SK-N-SH treated with all-trans-retinoic acid at 6 μM for 48 hours (cell line): Measurements from ENCODE around the gene NPAT.

Source experiments
- ATAC-seq: fragments of 200-7000 bp; cut with Tn5 transposase; 3 replicates; pipeline ENCODE4 v1.9.1; 2020; ENCODE audit warnings: mild to moderate bottlenecking, moderate library complexity
- ARNTL ChIP-seq: fragments of 450-650 bp; formaldehyde crosslinking; IDR thresholded peaks from 2 replicates; pipeline ENCODE4 v1.5.0; 2020; ENCODE audit warnings: low read depth, mild to moderate bottlenecking, moderate library complexity, borderline replicate concordance
- BACH2 ChIP-seq: fragments of 250-450 bp; sonication (Bioruptor Pico); IDR thresholded peaks from 2 replicates; pipeline ENCODE4 v1.9.0; 2021; ENCODE audit warnings: mild to moderate bottlenecking, borderline replicate concordance
- CSDC2 ChIP-seq: fragments of 250-450 bp; sonication (Bioruptor Pico); IDR thresholded peaks from 2 replicates; pipeline ENCODE4 v1.5.0; 2020; ENCODE audit warnings: mild to moderate bottlenecking, moderate library complexity
- GLIS3 ChIP-seq: fragments of 250-450 bp; sonication (Bioruptor Pico); IDR thresholded peaks from 2 replicates; pipeline ENCODE4 v1.5.0; 2020; ENCODE audit warnings: mild to moderate bottlenecking, moderate library complexity
- ISL1 ChIP-seq: fragments of 250-450 bp; sonication (Bioruptor Pico); IDR thresholded peaks from 2 replicates; pipeline ENCODE4 v2.1.2; 2022; ENCODE audit warnings: mild to moderate bottlenecking, moderate library complexity
- OSR1 ChIP-seq: fragments of 250-450 bp; sonication (Bioruptor Pico); IDR thresholded peaks from 2 replicates; pipeline ENCODE4 v1.8.0; 2022; ENCODE audit warnings: moderate library complexity, mild to moderate bottlenecking, inconsistent platforms
- PPARA ChIP-seq: fragments of 250-450 bp; sonication (Bioruptor Pico); IDR thresholded peaks from 2 replicates; pipeline ENCODE4 v1.5.0; 2020; ENCODE audit warnings: mild to moderate bottlenecking, borderline replicate concordance
- RARB ChIP-seq: fragments of 250-450 bp; sonication (Bioruptor Pico); IDR thresholded peaks from 2 replicates; pipeline ENCODE4 v1.8.0; 2021; ENCODE audit warnings: mild to moderate bottlenecking, moderate library complexity
- TCF4 ChIP-seq: fragments of 250-450 bp; sonication (Bioruptor Pico); IDR thresholded peaks from 2 replicates; pipeline ENCODE4 v1.8.0; 2021; ENCODE audit warnings: mild to moderate bottlenecking, moderate library complexity, borderline replicate concordance
- TOX ChIP-seq: fragments of 250-450 bp; sonication (Bioruptor Pico); IDR thresholded peaks from 2 replicates; pipeline ENCODE4 v1.8.0; 2021; ENCODE audit warnings: mild to moderate bottlenecking, moderate library complexity, borderline replicate concordance
- ZC3H10 ChIP-seq: fragments of 250-450 bp; sonication (Bioruptor Pico); IDR thresholded peaks from 2 replicates; pipeline ENCODE4 v1.5.1; 2021; ENCODE audit warnings: mild to moderate bottlenecking, moderate library complexity
- ZFP3 ChIP-seq: fragments of 250-450 bp; sonication (Bioruptor Pico); IDR thresholded peaks from 2 replicates; pipeline ENCODE4 v1.5.0; 2020; ENCODE audit warnings: mild to moderate bottlenecking, moderate library complexity
- ZFP30 ChIP-seq: fragments of 450-650 bp; formaldehyde crosslinking; IDR thresholded peaks from 2 replicates; pipeline ENCODE4 v1.5.0; 2022; ENCODE audit warnings: mild to moderate bottlenecking, moderate library complexity
- ZNF565 ChIP-seq: fragments of 450-650 bp; formaldehyde crosslinking; conservative IDR thresholded peaks from 2 replicates; pipeline ENCODE4 v1.5.0; 2020; ENCODE audit warnings: low read depth, mild to moderate bottlenecking, moderate library complexity
- ZNF70 ChIP-seq: fragments of 450-650 bp; formaldehyde crosslinking; IDR thresholded peaks from 2 replicates; pipeline ENCODE4 v1.5.0; 2020; ENCODE audit warnings: mild to moderate bottlenecking, moderate library complexity
- ZNF8 ChIP-seq: fragments of 450-650 bp; formaldehyde crosslinking; IDR thresholded peaks from 2 replicates; pipeline ENCODE4 v1.5.0; 2020; ENCODE audit warnings: mild to moderate bottlenecking, moderate library complexity
- TF ChIP-seq, protein P1 (sequence below): fragments of 250-450 bp; sonication (Bioruptor Pico); IDR thresholded peaks from 2 replicates; pipeline ENCODE4 v1.8.0; 2020; ENCODE audit warnings: mild to moderate bottlenecking, moderate library complexity, borderline replicate concordance
- TF ChIP-seq, protein P2 (sequence below): fragments of 250-450 bp; sonication (Bioruptor Pico); IDR thresholded peaks from 2 replicates; pipeline ENCODE4 v1.5.0; 2020; ENCODE audit warnings: mild to moderate bottlenecking, moderate library complexity
- TF ChIP-seq, protein P3 (sequence below): fragments of 250-450 bp; sonication (Bioruptor Pico); IDR thresholded peaks from 2 replicates; pipeline ENCODE4 v1.5.1; 2020; ENCODE audit warnings: low read depth, mild to moderate bottlenecking, moderate library complexity

NPAT gene

DNA sequence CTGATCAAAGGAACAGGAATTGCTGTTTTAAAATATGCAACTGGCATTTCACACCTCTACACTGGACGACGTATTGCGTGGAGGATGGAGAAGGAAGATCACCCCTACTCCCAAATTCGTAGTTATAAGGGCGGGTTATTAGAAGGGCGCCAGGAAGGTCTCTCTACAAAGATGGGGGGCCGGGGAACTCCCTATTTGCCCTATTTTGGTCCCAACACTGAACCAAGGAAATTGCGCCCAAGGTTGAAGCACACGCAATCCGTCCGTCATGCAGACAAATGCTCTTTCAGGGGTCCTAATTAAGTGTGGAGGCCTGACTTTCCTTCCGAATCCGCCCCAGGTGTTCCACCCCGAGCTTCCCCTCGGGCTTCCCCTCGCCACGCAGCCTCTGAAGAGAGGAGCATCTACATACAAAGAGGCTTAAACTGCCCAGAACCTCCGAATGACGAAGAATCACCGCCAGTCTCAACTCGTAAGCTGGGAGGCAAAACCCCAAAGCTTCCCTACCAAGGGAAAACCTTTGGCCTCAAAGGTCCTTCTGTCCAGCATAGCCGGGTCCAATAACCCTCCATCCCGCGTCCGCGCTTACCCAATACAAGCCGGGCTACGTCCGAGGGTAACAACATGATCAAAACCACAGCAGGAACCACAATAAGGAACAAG is 396 bp downstream of the NPAT start (continued):
- TF ChIP-seq, protein P1, sequence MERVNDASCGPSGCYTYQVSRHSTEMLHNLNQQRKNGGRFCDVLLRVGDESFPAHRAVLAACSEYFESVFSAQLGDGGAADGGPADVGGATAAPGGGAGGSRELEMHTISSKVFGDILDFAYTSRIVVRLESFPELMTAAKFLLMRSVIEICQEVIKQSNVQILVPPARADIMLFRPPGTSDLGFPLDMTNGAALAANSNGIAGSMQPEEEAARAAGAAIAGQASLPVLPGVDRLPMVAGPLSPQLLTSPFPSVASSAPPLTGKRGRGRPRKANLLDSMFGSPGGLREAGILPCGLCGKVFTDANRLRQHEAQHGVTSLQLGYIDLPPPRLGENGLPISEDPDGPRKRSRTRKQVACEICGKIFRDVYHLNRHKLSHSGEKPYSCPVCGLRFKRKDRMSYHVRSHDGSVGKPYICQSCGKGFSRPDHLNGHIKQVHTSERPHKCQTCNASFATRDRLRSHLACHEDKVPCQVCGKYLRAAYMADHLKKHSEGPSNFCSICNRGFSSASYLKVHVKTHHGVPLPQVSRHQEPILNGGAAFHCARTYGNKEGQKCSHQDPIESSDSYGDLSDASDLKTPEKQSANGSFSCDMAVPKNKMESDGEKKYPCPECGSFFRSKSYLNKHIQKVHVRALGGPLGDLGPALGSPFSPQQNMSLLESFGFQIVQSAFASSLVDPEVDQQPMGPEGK (CRISPR knock-in tag) = no peak
- TF ChIP-seq ZNF565 (CRISPR knock-in tag) = no peak
- no peak for TF ChIP-seq ARNTL (CRISPR knock-in tag)
- TF ChIP-seq, all 23 proteins: peak for 0

DNA sequence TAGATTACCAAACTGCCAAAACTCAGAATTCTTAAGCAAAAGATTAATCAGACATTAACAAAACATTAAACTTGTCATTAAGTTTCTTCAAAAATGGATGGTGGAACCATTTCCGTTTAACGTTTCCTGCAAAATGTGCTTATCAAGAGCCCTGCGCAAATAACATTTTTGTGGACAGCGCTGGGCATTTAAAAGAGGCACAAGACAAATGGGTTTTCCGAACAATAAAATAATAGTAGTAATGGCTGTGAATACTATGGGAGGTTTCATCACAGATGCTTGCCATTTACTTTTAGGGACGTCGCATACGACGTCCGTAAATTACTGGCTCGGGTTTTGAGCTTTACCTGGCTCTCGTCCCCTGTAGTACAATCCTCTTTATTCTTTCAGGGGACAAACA is 1.1 kb downstream of the NPAT start:
- ATAC-seq = no peak
- TF ChIP-seq BACH2 = no peak

DNA sequence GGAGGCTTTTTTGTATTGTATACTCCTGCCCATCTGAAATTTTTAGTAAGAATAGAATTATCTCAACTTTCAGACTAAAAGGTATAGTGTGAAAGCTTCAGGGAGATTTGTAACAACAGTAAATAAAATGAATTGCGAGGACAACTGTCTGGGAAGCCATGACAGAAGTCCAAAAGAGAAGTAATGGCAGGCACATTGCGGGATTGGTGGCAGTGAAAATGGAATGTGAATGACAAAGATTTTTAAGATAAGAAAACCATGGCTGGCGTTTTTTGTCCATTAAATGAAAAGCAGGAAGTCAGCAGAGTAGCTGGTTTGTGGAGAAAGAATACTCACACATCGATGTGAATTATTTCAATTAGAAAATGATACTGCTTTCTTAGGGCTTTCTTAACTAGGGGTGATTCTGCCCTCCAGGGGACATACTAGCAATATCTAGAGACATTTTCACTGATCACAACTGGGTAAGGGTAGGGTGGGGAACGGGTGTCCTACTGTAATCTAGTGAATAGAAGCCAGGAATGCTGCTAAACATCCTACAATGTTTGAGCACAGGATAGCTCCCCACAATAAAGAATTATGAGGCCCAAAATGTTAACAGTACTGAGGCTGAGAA is 1.6 kb downstream of the NPAT start:
- TF ChIP-seq PPARA (CRISPR knock-in tag) (no peak), ZNF8 (CRISPR knock-in tag) (no peak), BACH2 (no peak), ZNF565 (CRISPR knock-in tag) (no peak), ARNTL (CRISPR knock-in tag) (no peak), ZNF70 (CRISPR knock-in tag) (no peak), TCF4 (CRISPR knock-in tag) (no peak), OSR1 (CRISPR knock-in tag) (no peak), TOX (no peak)
- TF ChIP-seq, protein P2, sequence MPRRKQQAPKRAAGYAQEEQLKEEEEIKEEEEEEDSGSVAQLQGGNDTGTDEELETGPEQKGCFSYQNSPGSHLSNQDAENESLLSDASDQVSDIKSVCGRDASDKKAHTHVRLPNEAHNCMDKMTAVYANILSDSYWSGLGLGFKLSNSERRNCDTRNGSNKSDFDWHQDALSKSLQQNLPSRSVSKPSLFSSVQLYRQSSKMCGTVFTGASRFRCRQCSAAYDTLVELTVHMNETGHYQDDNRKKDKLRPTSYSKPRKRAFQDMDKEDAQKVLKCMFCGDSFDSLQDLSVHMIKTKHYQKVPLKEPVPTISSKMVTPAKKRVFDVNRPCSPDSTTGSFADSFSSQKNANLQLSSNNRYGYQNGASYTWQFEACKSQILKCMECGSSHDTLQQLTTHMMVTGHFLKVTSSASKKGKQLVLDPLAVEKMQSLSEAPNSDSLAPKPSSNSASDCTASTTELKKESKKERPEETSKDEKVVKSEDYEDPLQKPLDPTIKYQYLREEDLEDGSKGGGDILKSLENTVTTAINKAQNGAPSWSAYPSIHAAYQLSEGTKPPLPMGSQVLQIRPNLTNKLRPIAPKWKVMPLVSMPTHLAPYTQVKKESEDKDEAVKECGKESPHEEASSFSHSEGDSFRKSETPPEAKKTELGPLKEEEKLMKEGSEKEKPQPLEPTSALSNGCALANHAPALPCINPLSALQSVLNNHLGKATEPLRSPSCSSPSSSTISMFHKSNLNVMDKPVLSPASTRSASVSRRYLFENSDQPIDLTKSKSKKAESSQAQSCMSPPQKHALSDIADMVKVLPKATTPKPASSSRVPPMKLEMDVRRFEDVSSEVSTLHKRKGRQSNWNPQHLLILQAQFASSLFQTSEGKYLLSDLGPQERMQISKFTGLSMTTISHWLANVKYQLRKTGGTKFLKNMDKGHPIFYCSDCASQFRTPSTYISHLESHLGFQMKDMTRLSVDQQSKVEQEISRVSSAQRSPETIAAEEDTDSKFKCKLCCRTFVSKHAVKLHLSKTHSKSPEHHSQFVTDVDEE (CRISPR knock-in tag) = no peak
- TF ChIP-seq, protein P1 (CRISPR knock-in tag) = no peak
- no peak for ATAC-seq

DNA sequence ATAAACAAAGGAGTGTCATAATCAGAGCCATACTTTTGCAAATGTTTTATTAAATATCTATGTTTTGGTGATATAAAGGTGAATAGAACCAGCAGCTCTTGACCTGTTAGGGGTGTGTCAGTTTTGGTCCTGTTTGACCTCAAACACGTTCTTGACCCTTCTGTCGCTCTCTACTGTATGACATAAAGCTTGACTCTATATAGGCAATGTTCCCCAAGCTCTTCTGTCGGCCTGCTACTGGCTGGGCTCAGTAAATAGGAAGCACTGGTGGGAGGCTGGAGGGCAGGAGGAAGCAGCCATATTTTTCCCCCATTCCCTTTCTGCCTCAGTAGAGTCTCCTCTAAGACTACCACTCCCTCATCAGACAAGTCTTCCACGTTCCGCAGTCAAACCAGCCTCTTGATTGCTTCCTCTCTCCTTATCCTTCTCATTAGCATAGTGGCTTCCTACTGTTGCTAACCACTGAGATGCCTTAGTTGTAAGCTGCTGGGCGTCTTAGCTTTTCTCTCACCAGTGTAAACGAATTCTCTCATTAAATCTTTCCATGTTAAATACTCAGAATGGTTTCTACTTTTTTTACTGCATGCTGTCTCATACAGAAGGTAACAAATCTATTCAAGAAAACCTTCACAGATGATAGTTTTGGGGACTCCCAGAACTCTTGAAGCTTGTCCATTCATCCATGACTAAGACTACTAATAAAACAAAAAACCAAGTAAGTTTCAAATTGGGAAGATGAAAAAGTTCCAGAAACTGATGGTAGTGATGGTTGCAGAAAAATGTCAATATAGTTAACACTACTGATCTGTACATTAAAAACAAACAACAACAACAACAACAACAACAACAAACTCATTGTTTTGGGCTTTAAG is 3.3 kb downstream of the NPAT start:
- no peak for ATAC-seq
- TF ChIP-seq ZFP30 (CRISPR knock-in tag) = no peak
- TF ChIP-seq TOX = no peak
- TF ChIP-seq CSDC2 (CRISPR knock-in tag) = no peak
- TF ChIP-seq GLIS3 (CRISPR knock-in tag) = no peak
- TF ChIP-seq ZFP3 (CRISPR knock-in tag) = no peak
- no peak for TF ChIP-seq RARB (CRISPR knock-in tag)
- TF ChIP-seq, protein P1 (CRISPR knock-in tag) = no peak
- TF ChIP-seq ISL1 = no peak
- TF ChIP-seq BACH2 = no peak
- no peak for TF ChIP-seq ZNF70 (CRISPR knock-in tag)
- no peak for TF ChIP-seq ZC3H10
- TF ChIP-seq, protein P2 (CRISPR knock-in tag) = no peak
- TF ChIP-seq ARNTL (CRISPR knock-in tag) = no peak
- TF ChIP-seq, protein P3, sequence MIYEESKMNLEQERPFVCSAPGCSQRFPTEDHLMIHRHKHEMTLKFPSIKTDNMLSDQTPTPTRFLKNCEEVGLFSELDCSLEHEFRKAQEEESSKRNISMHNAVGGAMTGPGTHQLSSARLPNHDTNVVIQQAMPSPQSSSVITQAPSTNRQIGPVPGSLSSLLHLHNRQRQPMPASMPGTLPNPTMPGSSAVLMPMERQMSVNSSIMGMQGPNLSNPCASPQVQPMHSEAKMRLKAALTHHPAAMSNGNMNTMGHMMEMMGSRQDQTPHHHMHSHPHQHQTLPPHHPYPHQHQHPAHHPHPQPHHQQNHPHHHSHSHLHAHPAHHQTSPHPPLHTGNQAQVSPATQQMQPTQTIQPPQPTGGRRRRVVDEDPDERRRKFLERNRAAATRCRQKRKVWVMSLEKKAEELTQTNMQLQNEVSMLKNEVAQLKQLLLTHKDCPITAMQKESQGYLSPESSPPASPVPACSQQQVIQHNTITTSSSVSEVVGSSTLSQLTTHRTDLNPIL (CRISPR knock-in tag) = no peak
- TF ChIP-seq TCF4 (CRISPR knock-in tag) = no peak
- no peak for TF ChIP-seq PPARA (CRISPR knock-in tag)
